ENCODE data around the gene GJA4.
"Not testable (repeated sequence)": the region's sequence is repeated elsewhere in the genome, so short reads cannot be mapped to it uniquely, and the experiment has no call there.

DNA sequence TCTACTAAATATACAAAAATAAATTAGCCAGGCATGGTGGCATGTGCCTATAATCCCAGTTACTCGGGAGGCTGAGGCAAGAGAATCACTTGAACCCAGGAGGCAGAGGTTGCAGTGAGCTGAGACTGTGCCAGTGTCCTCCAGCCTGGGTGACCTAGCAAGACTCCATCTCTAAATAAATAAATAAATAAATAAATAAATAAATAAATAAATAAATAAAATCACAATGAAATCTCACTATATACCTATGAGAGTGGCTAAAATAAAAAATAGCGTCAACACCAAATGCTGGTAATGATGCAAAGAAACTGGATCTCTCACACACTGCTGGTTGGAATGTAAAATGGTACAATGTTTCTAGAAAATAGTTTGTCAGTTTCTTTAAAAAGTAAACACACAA is 26.1 kb downstream of the GJA4 start:
- TF ChIP-seq, protein P1, sequence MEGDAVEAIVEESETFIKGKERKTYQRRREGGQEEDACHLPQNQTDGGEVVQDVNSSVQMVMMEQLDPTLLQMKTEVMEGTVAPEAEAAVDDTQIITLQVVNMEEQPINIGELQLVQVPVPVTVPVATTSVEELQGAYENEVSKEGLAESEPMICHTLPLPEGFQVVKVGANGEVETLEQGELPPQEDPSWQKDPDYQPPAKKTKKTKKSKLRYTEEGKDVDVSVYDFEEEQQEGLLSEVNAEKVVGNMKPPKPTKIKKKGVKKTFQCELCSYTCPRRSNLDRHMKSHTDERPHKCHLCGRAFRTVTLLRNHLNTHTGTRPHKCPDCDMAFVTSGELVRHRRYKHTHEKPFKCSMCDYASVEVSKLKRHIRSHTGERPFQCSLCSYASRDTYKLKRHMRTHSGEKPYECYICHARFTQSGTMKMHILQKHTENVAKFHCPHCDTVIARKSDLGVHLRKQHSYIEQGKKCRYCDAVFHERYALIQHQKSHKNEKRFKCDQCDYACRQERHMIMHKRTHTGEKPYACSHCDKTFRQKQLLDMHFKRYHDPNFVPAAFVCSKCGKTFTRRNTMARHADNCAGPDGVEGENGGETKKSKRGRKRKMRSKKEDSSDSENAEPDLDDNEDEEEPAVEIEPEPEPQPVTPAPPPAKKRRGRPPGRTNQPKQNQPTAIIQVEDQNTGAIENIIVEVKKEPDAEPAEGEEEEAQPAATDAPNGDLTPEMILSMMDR (IDR thresholded peaks at IDR 0.05): not testable (repeated sequence)
- not testable (repeated sequence) for TF ChIP-seq POLR2A (IDR thresholded peaks at IDR 0.05)
